CD14-positive monocyte (primary cell): ENCODE measurements around the gene FXYD3. TPM values are rescaled to one million over a fixed set of nuclear protein-coding genes. Genes with fewer than 3 reads are reported as not detected.
"Not testable (repeated sequence)": the region's sequence is repeated elsewhere in the genome, so short reads cannot be mapped to it uniquely, and the experiment has no call there.

Source experiments
- DNase-seq, 3 donors: peaks; one replicate each; pipeline ENCODE4 v3.0.0-alpha.2; 2011 to 2022
- H2AFZ ChIP-seq: 2 replicates; pipeline ENCODE4 v1.6.0; 2012; ENCODE audit warnings: mild to moderate bottlenecking, low read depth, low read length, inconsistent platforms; ENCODE audit not compliant: insufficient read depth, poor library complexity, severe bottlenecking
- H3K27ac ChIP-seq, 2 donors: 1 replicate in 1 of 2; 2 replicates in 1 of 2; pipeline ENCODE4 v1.5.1; 2012 to 2013; ENCODE audit warnings: low read length in 2 of 2, control low read depth in 1 of 2, inconsistent platforms in 1 of 2, low read depth in 1 of 2, mild to moderate bottlenecking in 1 of 2
- H3K27me3 ChIP-seq, 2 donors: one replicate each; pipeline versions ENCODE4 v1.6.0 to v1.6.1; 2011 to 2013; ENCODE audit warnings: low read length in 2 of 2; ENCODE audit not compliant: control insufficient read depth in 2 of 2, insufficient read depth in 2 of 2
- H3K36me3 ChIP-seq, 2 donors: replicated peaks in 1 of 2; 1 replicate in 1 of 2; 2 replicates in 1 of 2; pipeline versions ENCODE4 v1.5.1 to v1.6.1; 2012 to 2013; ENCODE audit warnings: low read length in 2 of 2, control low read depth in 1 of 2, inconsistent platforms in 1 of 2, mild to moderate bottlenecking in 1 of 2; ENCODE audit not compliant: insufficient read depth in 2 of 2, control insufficient read depth in 1 of 2
- H3K4me1 ChIP-seq, 2 donors: 1 replicate in 1 of 2; 2 replicates in 1 of 2; pipeline versions ENCODE4 v1.5.1 to v1.6.1; 2012 to 2013; ENCODE audit warnings: low read length in 2 of 2, control low read depth in 1 of 2, inconsistent platforms in 1 of 2, mild to moderate bottlenecking in 1 of 2, moderate library complexity in 1 of 2; ENCODE audit not compliant: insufficient read depth in 2 of 2, control insufficient read depth in 1 of 2
- H3K4me2 ChIP-seq: replicated peaks from 2 replicates; pipeline ENCODE3; 2012; ENCODE audit warnings: low read length, moderate library complexity, mild to moderate bottlenecking; ENCODE audit not compliant: poor library complexity, severe bottlenecking; ENCODE audit errors: extremely low read depth
- H3K4me3 ChIP-seq, 3 experiments: fragments of 200-600 bp in 1 of 3; sonication (generic) in 1 of 3; replicated peaks in 1 of 3; 1 replicate in 2 of 3; 2 replicates in 1 of 3; pipeline ENCODE4 v1.5.1; 2011 to 2013; ENCODE audit warnings: low read length in 3 of 3, mild to moderate bottlenecking in 3 of 3, control low read depth in 2 of 3, low read depth in 2 of 3, inconsistent platforms in 1 of 3, moderate library complexity in 1 of 3
- H3K79me2 ChIP-seq: 2 replicates; pipeline ENCODE4 v1.6.0; 2012; ENCODE audit warnings: mild to moderate bottlenecking, control low read depth, inconsistent platforms, low read length, moderate library complexity; ENCODE audit not compliant: insufficient read depth
- H3K9ac ChIP-seq: 2 replicates; pipeline ENCODE4 v1.6.0; 2017; ENCODE audit warnings: low read length, mild to moderate bottlenecking; ENCODE audit not compliant: insufficient read depth, poor library complexity, severe bottlenecking
- H3K9me3 ChIP-seq, 2 donors: replicated peaks in 1 of 2; 1 replicate in 1 of 2; 2 replicates in 1 of 2; pipeline versions ENCODE4 v1.5.1 to v1.6.1; 2012 to 2013; ENCODE audit warnings: low read length in 2 of 2, control low read depth in 1 of 2; ENCODE audit not compliant: control insufficient read depth in 1 of 2, insufficient read depth in 1 of 2
- H4K20me1 ChIP-seq: 2 replicates; pipeline ENCODE4 v1.6.0; 2012; ENCODE audit warnings: mild to moderate bottlenecking, low read length, control low read depth, moderate library complexity; ENCODE audit not compliant: insufficient read depth
- H3K27ac Mint-ChIP-seq, 7 donors: one replicate each; pipeline ENCODE4 v1.8.0; 2020; ENCODE audit warnings: mild to moderate bottlenecking in 7 of 7, mixed read lengths in 7 of 7, moderate library complexity in 6 of 7, inconsistent platforms in 2 of 7
- H3K27me3 Mint-ChIP-seq, 3 donors: one replicate each; pipeline ENCODE4 v1.8.0; 2021 to 2022; ENCODE audit warnings: low read depth in 3 of 3, mild to moderate bottlenecking in 3 of 3, mixed read lengths in 3 of 3, moderate library complexity in 3 of 3, inconsistent platforms in 1 of 3
- H3K36me3 Mint-ChIP-seq, 2 donors: one replicate each; pipeline ENCODE4 v1.8.0; 2020; ENCODE audit warnings: mixed read lengths in 2 of 2, inconsistent platforms in 1 of 2, mild to moderate bottlenecking in 1 of 2
- H3K4me1 Mint-ChIP-seq: one replicate; pipeline ENCODE4 v1.8.0; 2020; ENCODE audit warnings: mild to moderate bottlenecking, mixed read lengths
- H3K4me3 Mint-ChIP-seq, 2 donors: one replicate each; pipeline ENCODE4 v1.8.0; 2020; ENCODE audit warnings: mild to moderate bottlenecking in 2 of 2, mixed read lengths in 2 of 2, moderate library complexity in 1 of 2
- H3K9me3 Mint-ChIP-seq, 7 donors: one replicate each; pipeline ENCODE4 v1.8.0; 2020 to 2022; ENCODE audit warnings: mixed read lengths in 7 of 7, mild to moderate bottlenecking in 6 of 7, moderate library complexity in 6 of 7, inconsistent platforms in 2 of 7
- CTCF ChIP-seq: fragments of 200-600 bp; IDR thresholded peaks from one replicate; pipeline ENCODE4 v1.8.0; 2022; ENCODE audit warnings: antibody characterized with exemption, mild to moderate bottlenecking
- WGBS: methylation state at CpG from one replicate; pipeline ENCODE4 v1.1.5; 2013; ENCODE audit warnings: missing lambda C conversion rate; ENCODE audit not compliant: insufficient coverage; 5-methylcytosine and 5-hydroxymethylcytosine counted together
- intact Hi-C, 2 donors: fragments of 100-400 bp; cut with micrococcal nuclease; formaldehyde crosslinking; loops; one replicate each; pipeline versions ENCODE4 v1.15.0 to v1.15.1; 2023
- polyA plus RNA-seq, 3 donors: library from polyadenylated mRNA; depleted of rRNA in 1 of 3; unstranded in 2 of 3; stranded (reverse) in 1 of 3; fragments of 300-500 nt in 2 of 3; fragments of >200 nt in 1 of 3; fragmentation: Illumina TruSeq in 2 of 3; gene quantifications; 1 replicate in 2 of 3; 2 replicates in 1 of 3; pipeline ENCODE4 v1.2.3, GENCODE V29; 2012 to 2021

FXYD3 gene
- polyA plus RNA-seq, 3 donors: not detected

- H3K36me3 Mint-ChIP-seq: no peaks in the 10 kb centered on the region
- H3K4me3 Mint-ChIP-seq: no peak overlapping the region
- DNase-seq: no peak
- Histone ChIP-seq H3K79me2 (no peaks in the 10 kb centered on the region), H3K36me3 (no peaks in the 10 kb centered on the region), H2AFZ (no peak overlapping the region), H3K4me2 (no peak overlapping the region), H3K9me3 (no peaks in the 10 kb centered on the region), H3K27ac (no peak overlapping the region), H3K27me3 (no peaks in the 10 kb centered on the region), H4K20me1 (no peaks in the 10 kb centered on the region), H3K4me1 (peaks cover 11 to 15% of the 10 kb centered on the region in 2 donors), H3K9ac (no peak overlapping the region), H3K4me3 (no peak overlapping the region)
- intact Hi-C loops: no loop called here
- peaks cover 1 to 8% (median 6%) of the 10 kb centered on the region in 3 donors for H3K27me3 Mint-ChIP-seq
- no peak for TF ChIP-seq CTCF
- WGBS: 67% methylated on average over 3 of the region's 7 CpGs
- H3K27ac Mint-ChIP-seq: no peak overlapping the region
- peaks cover 14% of the 10 kb centered on the region for H3K4me1 Mint-ChIP-seq
- H3K9me3 Mint-ChIP-seq: peaks cover 0 to 3% (median 0%) of the 10 kb centered on the region in 7 donors
Observed at GRCh38 chr19:35127871-35128270, 12.2 kb downstream of the FXYD3 start.

GRCh38 chr19:35128398-35129057 lies 12.9 kb downstream of the FXYD3 start:
- H3K9ac ChIP-seq: no peak overlapping the region
- H3K4me1 ChIP-seq: peaks cover 11 to 15% of the 10 kb centered on the region in 2 donors
- H3K27ac ChIP-seq: no peak overlapping the region
- Mint-ChIP-seq H3K27me3 (peaks cover 1 to 6% (median 6%) of the 10 kb centered on the region in 3 donors), H3K27ac (peak overlapping the region in 1 of 7 donors; percentile 26), H3K4me3 (no peak overlapping the region), H3K4me1 (peaks cover 14% of the 10 kb centered on the region), H3K9me3 (peaks cover 0 to 3% (median 0%) of the 10 kb centered on the region in 7 donors), H3K36me3 (no peaks in the 10 kb centered on the region)
- H3K36me3 ChIP-seq: no peaks in the 10 kb centered on the region
- H3K9me3 ChIP-seq: no peaks in the 10 kb centered on the region
- 93% methylated on average over 8 of the region's 9 CpGs for WGBS
- no peaks in the 10 kb centered on the region for H3K27me3 ChIP-seq
- intact Hi-C loops: no loop called here
- no peak overlapping the region for H3K4me3 ChIP-seq
- no peak overlapping the region for H2AFZ ChIP-seq
- no peak overlapping the region for H3K4me2 ChIP-seq
- DNase-seq: no peak
- TF ChIP-seq CTCF: no peak
- no peaks in the 10 kb centered on the region for H4K20me1 ChIP-seq
- H3K79me2 ChIP-seq: no peaks in the 10 kb centered on the region

- H3K4me3 ChIP-seq, H3K27ac ChIP-seq, H3K27me3 ChIP-seq, H3K4me1 ChIP-seq, H3K4me1 Mint-ChIP-seq, H3K4me2 ChIP-seq, H4K20me1 ChIP-seq, H3K27me3 Mint-ChIP-seq, H3K36me3 ChIP-seq, H3K9me3 ChIP-seq, H3K9ac ChIP-seq, H3K36me3 Mint-ChIP-seq, H2AFZ ChIP-seq, H3K9me3 Mint-ChIP-seq, H3K4me3 Mint-ChIP-seq, DNase-seq, H3K79me2 ChIP-seq: not testable (repeated sequence)
- 42% methylated on average over 6 of the region's 14 CpGs for WGBS
- peak overlapping the region in 1 of 7 donors; percentile 41 for H3K27ac Mint-ChIP-seq
- intact Hi-C loops: loop anchor here in 1 of 2 donors (10.0 kb wide), 1 partner anchor 155 kb away; no protein-coding TSS in a partner anchor
Observed at GRCh38 chr19:35129724-35130274, 14.2 kb downstream of the FXYD3 start.
